T-cell (primary cell): ENCODE data around the gene SLC6A11. TPM values are rescaled to one million over a fixed set of nuclear protein-coding genes. Genes with fewer than 3 reads are reported as not detected.

ENCODE experiments used
- ATAC-seq, 4 experiments: fragments of 200-7000 bp in 3 of 4; fragments of 150-1000 bp in 1 of 4; cut with Tn5 transposase; replicated peaks in 1 of 4; 1 replicate in 3 of 4; 2 replicates in 1 of 4; pipeline ENCODE4 v1.10.0; 2021; ENCODE audit warnings: moderate library complexity in 3 of 4, mild to moderate bottlenecking in 2 of 4, moderate number of reproducible peaks in 1 of 4
- CTCF ChIA-PET, 2 donors: fragments of 300-600 bp; sonication (Branson Sonifier 250); formaldehyde crosslinking; loops; one replicate each; lab custom pipeline; 2022; ENCODE audit warnings: antibody characterized with exemption in 2 of 2; lab: Charles Lee
- POLR2A ChIA-PET, 2 donors: fragments of 300-600 bp; sonication (Branson Sonifier 250); formaldehyde crosslinking; loops; one replicate each; lab custom pipeline; 2022; ENCODE audit warnings: antibody characterized with exemption in 2 of 2; lab: Charles Lee
- DNase-seq, 35 experiments: peaks; one replicate each; pipeline versions ENCODE4 v3.0.0 to v3.0.0-alpha.2; 2013 to 2023
- H3K27ac ChIP-seq: one replicate; pipeline ENCODE4 v1.5.1; 2013; ENCODE audit warnings: low read length
- H3K27me3 ChIP-seq, 2 experiments: replicated peaks in 1 of 2; 1 replicate in 1 of 2; 2 replicates in 1 of 2; pipeline versions ENCODE4 v1.6.1 to v1.7.0; 2013; ENCODE audit warnings: low read length in 1 of 2, mixed read lengths in 1 of 2; ENCODE audit not compliant: control insufficient read depth in 2 of 2, insufficient read depth in 2 of 2; ENCODE audit errors: extremely low read depth in 1 of 2
- H3K36me3 ChIP-seq, 2 donors: 1 replicate in 1 of 2; 2 replicates in 1 of 2; pipeline versions ENCODE4 v1.6.1 to v1.7.0; 2013; ENCODE audit warnings: low read length in 1 of 2; ENCODE audit not compliant: control insufficient read depth in 2 of 2, insufficient read depth in 1 of 2; ENCODE audit errors: extremely low read depth in 1 of 2
- H3K4me1 ChIP-seq, 2 experiments: 1 replicate in 1 of 2; 2 replicates in 1 of 2; pipeline versions ENCODE4 v1.6.1 to v1.7.0; 2013; ENCODE audit warnings: low read length in 2 of 2, mixed read lengths in 1 of 2; ENCODE audit not compliant: insufficient read depth in 2 of 2, control insufficient read depth in 1 of 2; ENCODE audit errors: extremely low read depth in 1 of 2
- H3K4me3 ChIP-seq, 2 donors: 1 replicate in 1 of 2; 2 replicates in 1 of 2; pipeline versions ENCODE4 v1.5.1 to v1.7.0; 2013; ENCODE audit warnings: mild to moderate bottlenecking in 2 of 2, low read length in 1 of 2, moderate library complexity in 1 of 2; ENCODE audit not compliant: control insufficient read depth in 1 of 2; ENCODE audit errors: extremely low read depth in 1 of 2
- H3K9me3 ChIP-seq: 2 replicates; pipeline ENCODE4 v1.7.0; 2013
- H3K27ac Mint-ChIP-seq, 2 donors: one replicate each; pipeline ENCODE4 v1.8.0; 2020 to 2021; ENCODE audit warnings: mild to moderate bottlenecking in 2 of 2, mixed read lengths in 2 of 2
- H3K27me3 Mint-ChIP-seq, 2 donors: one replicate each; pipeline ENCODE4 v1.8.0; 2021 to 2022; ENCODE audit warnings: mixed read lengths in 2 of 2
- H3K36me3 Mint-ChIP-seq: one replicate; pipeline ENCODE4 v1.8.0; 2021; ENCODE audit warnings: mixed read lengths
- H3K4me1 Mint-ChIP-seq, 3 donors: one replicate each; pipeline ENCODE4 v1.8.0; 2020 to 2022; ENCODE audit warnings: mixed read lengths in 3 of 3, mild to moderate bottlenecking in 1 of 3
- H3K4me3 Mint-ChIP-seq, 3 donors: one replicate each; pipeline ENCODE4 v1.8.0; 2020 to 2022; ENCODE audit warnings: mild to moderate bottlenecking in 3 of 3, mixed read lengths in 3 of 3, moderate library complexity in 3 of 3
- H3K9me3 Mint-ChIP-seq, 3 donors: one replicate each; pipeline ENCODE4 v1.8.0; 2020 to 2022; ENCODE audit warnings: mixed read lengths in 3 of 3
- WGBS: methylation state at CpG from one replicate; pipeline ENCODE4 v1.1.5; 2013; ENCODE audit warnings: missing lambda C conversion rate; ENCODE audit not compliant: insufficient coverage; 5-methylcytosine and 5-hydroxymethylcytosine counted together
- total RNA-seq, 35 experiments: library from RNA in 6 of 35; stranded (reverse) in 6 of 35; fragments of 120-200 nt in 1 of 35; gene quantifications; one replicate each; pipeline versions ENCODE4 v1.2.1 to v1.2.4 and lab custom pipeline; 2013 to 2026

Gene SLC6A11
- total RNA-seq, 5 donors from 2014 or later (not counting 1 experiment from before 2014, with no cell fraction given): not detected

DNA sequence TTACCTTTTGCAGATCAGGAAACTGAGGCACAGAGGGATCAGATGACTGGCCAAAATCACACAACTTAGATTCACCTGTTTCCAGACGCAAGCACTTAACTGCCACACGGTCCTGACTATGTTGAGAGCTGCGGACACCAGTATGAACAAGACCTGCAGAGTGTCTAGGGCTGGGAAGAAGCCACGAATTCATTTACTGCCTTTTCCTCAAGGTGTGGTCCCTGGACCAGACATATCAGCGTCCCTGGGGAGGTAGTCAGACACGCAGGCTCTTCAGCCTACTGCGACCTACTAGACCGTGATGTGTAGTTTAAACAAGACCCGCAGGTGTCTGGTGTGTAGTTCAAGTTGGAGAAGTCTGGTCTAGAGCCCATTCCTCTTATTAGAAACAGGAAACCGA is 541 bp upstream of the SLC6A11 start:
- Mint-ChIP-seq H3K9me3 (no peaks in the 10 kb centered on the region), H3K4me3 (peak overlapping the region in 1 of 3 donors; percentile 17), H3K27me3 (peaks cover 38 to 42% of the 10 kb centered on the region in 2 donors), H3K4me1 (peaks cover 0 to 3% (median 3%) of the 10 kb centered on the region in 3 donors), H3K27ac (no peak overlapping the region), H3K36me3 (no peaks in the 10 kb centered on the region)
- H3K4me1 ChIP-seq: no peaks in the 10 kb centered on the region
- 75% methylated on average over 6 of the region's 10 CpGs for WGBS
- ChIA-PET CTCF (no interaction called here), POLR2A (no interaction called here)
- no peaks in the 10 kb centered on the region for H3K9me3 ChIP-seq
- H3K4me3 ChIP-seq: no peak overlapping the region
- H3K36me3 ChIP-seq: no peaks in the 10 kb centered on the region
- DNase-seq: no peak
- no peak overlapping the region for H3K27ac ChIP-seq
- no peak for ATAC-seq
- peaks cover 3 to 32% of the 10 kb centered on the region in 2 experiments for H3K27me3 ChIP-seq

DNA sequence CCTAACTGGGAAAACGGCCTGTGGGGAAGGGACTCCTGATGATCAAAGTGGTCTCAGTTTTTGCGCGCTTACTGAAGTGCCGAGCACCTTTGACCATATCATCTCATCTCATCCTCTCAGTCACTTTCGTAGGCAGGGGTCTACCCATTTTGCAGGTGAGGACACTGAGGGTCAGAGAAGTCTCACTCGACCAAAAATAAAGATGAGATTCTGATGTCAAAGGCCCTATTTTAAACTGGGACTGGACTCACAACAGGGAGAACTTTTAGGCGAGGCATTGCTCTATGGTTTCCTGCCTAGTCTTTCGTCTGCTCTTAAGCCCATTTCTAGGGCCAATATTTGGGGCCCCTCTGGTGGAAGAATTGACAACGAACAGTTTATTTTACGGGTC is 830 bp downstream of the SLC6A11 start:
- H3K27ac Mint-ChIP-seq: no peak overlapping the region
- no peak overlapping the region for H3K4me3 Mint-ChIP-seq
- POLR2A ChIA-PET: no interaction called here
- no peak overlapping the region for H3K4me3 ChIP-seq
- peaks cover 0 to 3% (median 3%) of the 10 kb centered on the region in 3 donors for H3K4me1 Mint-ChIP-seq
- peaks cover 3 to 30% of the 10 kb centered on the region in 2 experiments for H3K27me3 ChIP-seq
- no peak overlapping the region for H3K27ac ChIP-seq
- H3K4me1 ChIP-seq: no peaks in the 10 kb centered on the region
- CTCF ChIA-PET: no interaction called here
- ATAC-seq (no peak), DNase-seq (no peak)
- WGBS: 69% methylated on average over 6 of the region's 10 CpGs
- no peaks in the 10 kb centered on the region for H3K9me3 Mint-ChIP-seq
- H3K36me3 ChIP-seq: no peaks in the 10 kb centered on the region
- H3K9me3 ChIP-seq: no peaks in the 10 kb centered on the region
- no peaks in the 10 kb centered on the region for H3K36me3 Mint-ChIP-seq
- peaks cover 31 to 32% of the 10 kb centered on the region in 2 donors for H3K27me3 Mint-ChIP-seq

DNA sequence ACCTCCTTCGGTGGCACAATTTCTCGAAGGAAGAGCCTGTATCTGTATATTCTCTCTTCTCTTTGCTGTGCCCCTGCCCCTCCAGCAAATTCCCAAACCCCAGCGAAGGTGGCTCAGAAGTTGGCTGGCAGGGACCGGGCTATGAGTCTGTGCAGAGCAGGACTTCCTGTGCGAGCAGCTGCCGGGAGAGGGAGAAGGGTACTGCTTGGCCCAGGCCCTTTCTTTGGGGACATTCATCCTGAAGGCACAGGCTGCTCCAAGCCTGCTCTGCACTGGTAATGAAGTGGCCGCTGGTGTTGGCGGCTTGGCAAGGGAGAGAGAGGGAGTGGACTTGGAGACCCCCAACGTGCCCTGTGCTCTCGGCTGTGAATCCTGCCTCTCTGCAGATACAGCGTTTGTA is 1.5 kb downstream of the SLC6A11 start:
- Mint-ChIP-seq H3K27me3 (peaks cover 30 to 35% of the 10 kb centered on the region in 2 donors), H3K4me1 (peaks cover 0 to 3% (median 3%) of the 10 kb centered on the region in 3 donors), H3K4me3 (no peak overlapping the region), H3K9me3 (no peaks in the 10 kb centered on the region), H3K36me3 (no peaks in the 10 kb centered on the region), H3K27ac (no peak overlapping the region)
- peaks cover 3 to 33% of the 10 kb centered on the region in 2 experiments for H3K27me3 ChIP-seq
- 69% methylated on average over 5 of the region's 11 CpGs for WGBS
- ATAC-seq (no peak), DNase-seq (no peak)
- H3K27ac ChIP-seq: no peak overlapping the region
- ChIA-PET CTCF (no interaction called here), POLR2A (no interaction called here)
- no peaks in the 10 kb centered on the region for H3K9me3 ChIP-seq
- no peaks in the 10 kb centered on the region for H3K36me3 ChIP-seq
- no peaks in the 10 kb centered on the region for H3K4me1 ChIP-seq
- H3K4me3 ChIP-seq: no peak overlapping the region

DNA sequence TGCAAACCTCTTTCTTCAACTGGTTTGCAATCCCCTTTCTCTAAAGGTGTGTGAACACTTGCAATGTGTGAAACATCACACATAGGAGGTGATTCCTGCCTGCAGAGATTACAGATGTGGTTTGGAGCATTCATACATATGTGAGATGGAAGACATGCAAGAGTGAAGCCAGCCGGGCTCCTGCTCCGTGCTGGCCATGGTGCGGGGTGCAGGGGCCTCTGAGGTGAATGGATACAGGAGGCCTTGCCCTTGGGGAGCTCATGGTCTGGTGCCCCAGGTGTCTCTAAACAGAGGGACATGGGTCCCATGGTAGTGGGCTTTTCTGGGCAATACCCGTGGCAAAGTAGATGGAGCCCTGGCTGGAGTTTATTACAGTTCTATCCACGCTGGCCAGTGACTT is 6.0 kb downstream of the SLC6A11 start:
- Mint-ChIP-seq H3K9me3 (no peaks in the 10 kb centered on the region), H3K4me1 (no peaks in the 10 kb centered on the region), H3K27me3 (peaks cover 15 to 16% of the 10 kb centered on the region in 2 donors), H3K27ac (no peak overlapping the region), H3K4me3 (no peak overlapping the region), H3K36me3 (no peaks in the 10 kb centered on the region)
- CTCF ChIA-PET: no interaction called here
- Histone ChIP-seq H3K4me3 (no peak overlapping the region), H3K36me3 (no peaks in the 10 kb centered on the region), H3K27ac (no peak overlapping the region), H3K27me3 (peaks cover 0 to 14% of the 10 kb centered on the region in 2 experiments), H3K4me1 (no peaks in the 10 kb centered on the region), H3K9me3 (no peaks in the 10 kb centered on the region)
- POLR2A ChIA-PET: no interaction called here
- DNase-seq: no peak
- WGBS: 86% methylated on average over 3 of the region's 5 CpGs
- no peak for ATAC-seq

DNA sequence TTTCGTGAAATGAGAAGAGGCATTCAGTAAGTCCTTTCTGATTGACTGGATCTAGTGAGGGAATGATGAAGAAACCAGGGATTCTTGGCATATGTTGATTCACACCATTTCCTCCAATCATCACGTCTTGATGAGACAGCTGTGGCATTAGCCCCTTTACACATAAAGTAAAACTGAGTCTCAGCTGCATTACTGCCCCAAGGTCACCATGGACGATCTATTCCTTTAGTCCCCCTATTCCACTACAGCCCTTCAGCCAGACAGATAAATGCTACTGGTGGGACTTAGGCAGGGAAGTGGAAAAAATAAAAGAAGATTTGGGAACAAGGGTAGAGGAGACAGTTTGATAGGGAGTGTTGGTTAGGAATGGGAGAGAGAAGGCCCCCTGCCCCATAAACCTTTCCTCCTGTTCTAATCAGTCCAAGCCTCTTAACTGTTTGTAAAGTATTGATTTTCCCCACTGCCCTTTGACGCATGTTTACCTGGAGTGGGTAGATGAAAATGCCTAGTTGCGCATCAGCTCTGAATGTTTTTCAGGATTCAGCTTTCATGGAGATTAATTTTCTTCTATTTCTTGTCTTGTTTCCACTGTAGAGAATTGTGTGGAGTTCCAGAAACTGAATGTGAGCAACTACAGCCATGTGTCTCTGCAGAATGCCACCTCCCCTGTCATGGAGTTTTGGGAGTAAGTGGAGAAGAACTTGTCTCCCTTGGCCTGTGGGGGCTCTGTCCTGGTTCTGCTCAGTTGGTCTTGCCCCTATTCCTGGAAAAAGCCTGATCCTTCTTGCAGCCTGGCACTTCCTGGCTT is 6.9 kb downstream of the SLC6A11 start:
- no peak overlapping the region for H3K27ac ChIP-seq
- ChIA-PET POLR2A (no interaction called here), CTCF (no interaction called here)
- H3K9me3 ChIP-seq: no peaks in the 10 kb centered on the region
- DNase-seq: no peak
- peaks cover 0 to 8% of the 10 kb centered on the region in 2 experiments for H3K27me3 ChIP-seq
- H3K36me3 ChIP-seq: no peaks in the 10 kb centered on the region
- Mint-ChIP-seq H3K9me3 (no peaks in the 10 kb centered on the region), H3K36me3 (no peaks in the 10 kb centered on the region), H3K4me1 (no peaks in the 10 kb centered on the region), H3K27me3 (peaks cover 12 to 15% of the 10 kb centered on the region in 2 donors), H3K4me3 (no peak overlapping the region), H3K27ac (no peak overlapping the region)
- H3K4me1 ChIP-seq: no peaks in the 10 kb centered on the region
- no peak overlapping the region for H3K4me3 ChIP-seq
- WGBS: 33% methylated on average over 1 of the region's 5 CpGs
- no peak for ATAC-seq

DNA sequence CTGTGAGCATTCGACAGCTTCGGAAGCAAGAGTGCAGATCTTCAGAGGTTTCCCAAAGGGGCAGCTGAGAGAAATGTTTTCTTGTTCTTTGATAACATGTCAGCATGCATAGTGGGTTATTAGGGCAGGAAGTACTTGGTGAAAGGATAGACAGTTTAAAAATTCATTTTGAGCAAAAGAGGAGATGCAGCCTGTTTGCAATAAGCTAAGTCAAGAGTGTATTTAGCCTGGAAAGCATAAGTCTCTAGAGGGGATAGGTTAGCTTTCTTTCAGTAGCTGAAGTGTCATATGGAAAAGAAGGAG is 7.4 kb downstream of the SLC6A11 start:
- Histone ChIP-seq H3K9me3 (no peaks in the 10 kb centered on the region), H3K4me3 (no peak overlapping the region), H3K36me3 (no peaks in the 10 kb centered on the region), H3K4me1 (no peaks in the 10 kb centered on the region), H3K27ac (no peak overlapping the region), H3K27me3 (peaks cover 0 to 8% of the 10 kb centered on the region in 2 experiments)
- Mint-ChIP-seq H3K9me3 (no peaks in the 10 kb centered on the region), H3K27me3 (peaks cover 12% of the 10 kb centered on the region in 2 donors), H3K4me3 (no peak overlapping the region), H3K4me1 (no peaks in the 10 kb centered on the region), H3K36me3 (no peaks in the 10 kb centered on the region), H3K27ac (no peak overlapping the region)
- WGBS: 80% methylated on average over 2 of the region's 2 CpGs
- POLR2A ChIA-PET: no interaction called here
- no peak for DNase-seq
- ATAC-seq: no peak
- CTCF ChIA-PET: no interaction called here
